Natural killer cell (primary cell): ENCODE data around the gene LRPAP1. TPM values are rescaled to one million over a fixed set of nuclear protein-coding genes. Genes with fewer than 3 reads are reported as not detected.

Source experiments
- ATAC-seq, 3 donors: fragments of 150-1000 bp in 2 of 3; fragments of 200-7000 bp in 1 of 3; cut with Tn5 transposase; 1 replicate in 1 of 3; 2 replicates in 2 of 3; pipeline ENCODE4 v1.10.0; 2021; ENCODE audit warnings: mild to moderate bottlenecking in 2 of 3, moderate library complexity in 2 of 3
- DNase-seq, 2 donors: peaks; one replicate each; pipeline versions ENCODE4 v3.0.0 to v3.0.0-alpha.2; 2013 to 2021; ENCODE audit warnings: mixed read lengths in 1 of 2
- H3K27ac ChIP-seq: one replicate; pipeline ENCODE4 v1.5.1; 2013; ENCODE audit warnings: mild to moderate bottlenecking, low read length
- H3K27me3 ChIP-seq: one replicate; pipeline ENCODE4 v1.6.1; 2013; ENCODE audit warnings: low read length; ENCODE audit not compliant: control insufficient read depth, insufficient read depth
- H3K36me3 ChIP-seq: one replicate; pipeline ENCODE4 v1.6.1; 2013; ENCODE audit warnings: low read length; ENCODE audit not compliant: control insufficient read depth, insufficient read depth
- H3K4me1 ChIP-seq: one replicate; pipeline ENCODE4 v1.6.1; 2013; ENCODE audit warnings: low read length; ENCODE audit not compliant: control insufficient read depth, insufficient read depth
- H3K4me3 ChIP-seq: one replicate; pipeline ENCODE4 v1.5.1; 2013; ENCODE audit warnings: low read length
- H3K9me3 ChIP-seq: one replicate; pipeline ENCODE4 v1.6.1; 2013; ENCODE audit warnings: low read length; ENCODE audit not compliant: control insufficient read depth, insufficient read depth
- H3K27ac Mint-ChIP-seq, 2 donors: one replicate each; pipeline ENCODE4 v1.8.0; 2022; ENCODE audit warnings: mild to moderate bottlenecking in 2 of 2, mixed read lengths in 2 of 2, moderate library complexity in 1 of 2
- H3K27me3 Mint-ChIP-seq, 2 donors: one replicate each; pipeline ENCODE4 v1.8.0; 2022; ENCODE audit warnings: low read depth in 2 of 2, mixed read lengths in 2 of 2
- H3K36me3 Mint-ChIP-seq: one replicate; pipeline ENCODE4 v1.8.0; 2022; ENCODE audit warnings: mixed read lengths
- H3K4me1 Mint-ChIP-seq, 2 donors: one replicate each; pipeline ENCODE4 v1.8.0; 2022; ENCODE audit warnings: mixed read lengths in 2 of 2
- H3K4me3 Mint-ChIP-seq: one replicate; pipeline ENCODE4 v1.8.0; 2022; ENCODE audit warnings: mild to moderate bottlenecking, moderate library complexity, mixed read lengths
- H3K9me3 Mint-ChIP-seq, 2 donors: one replicate each; pipeline ENCODE4 v1.8.0; 2022; ENCODE audit warnings: mixed read lengths in 2 of 2
- WGBS: methylation state at CpG from one replicate; pipeline ENCODE4 v1.1.7; 2013; ENCODE audit warnings: missing lambda C conversion rate; ENCODE audit not compliant: insufficient coverage; 5-methylcytosine and 5-hydroxymethylcytosine counted together
- intact Hi-C: fragments of 100-400 bp; cut with micrococcal nuclease; formaldehyde crosslinking; loops from one replicate; pipeline ENCODE4 v1.14.2; 2022
- total RNA-seq, 4 donors: library from RNA; stranded (reverse); fragments of 120-200 nt in 1 of 4; gene quantifications; one replicate each; pipeline versions ENCODE4 v1.2.3 to v1.2.4, GENCODE V29; 2013 to 2022
- TF ChIP-seq, protein P1 (sequence below): fragments of 200-600 bp; IDR thresholded peaks from one replicate; pipeline ENCODE4 v1.8.0; 2022; ENCODE audit warnings: antibody characterized with exemption

The LRPAP1 gene
- total RNA-seq, 3 donors from 2014 or later (not counting 1 experiment from before 2014, with no cell fraction given), result 85.4 to 93.4 (median 87.3) TPM

DNA sequence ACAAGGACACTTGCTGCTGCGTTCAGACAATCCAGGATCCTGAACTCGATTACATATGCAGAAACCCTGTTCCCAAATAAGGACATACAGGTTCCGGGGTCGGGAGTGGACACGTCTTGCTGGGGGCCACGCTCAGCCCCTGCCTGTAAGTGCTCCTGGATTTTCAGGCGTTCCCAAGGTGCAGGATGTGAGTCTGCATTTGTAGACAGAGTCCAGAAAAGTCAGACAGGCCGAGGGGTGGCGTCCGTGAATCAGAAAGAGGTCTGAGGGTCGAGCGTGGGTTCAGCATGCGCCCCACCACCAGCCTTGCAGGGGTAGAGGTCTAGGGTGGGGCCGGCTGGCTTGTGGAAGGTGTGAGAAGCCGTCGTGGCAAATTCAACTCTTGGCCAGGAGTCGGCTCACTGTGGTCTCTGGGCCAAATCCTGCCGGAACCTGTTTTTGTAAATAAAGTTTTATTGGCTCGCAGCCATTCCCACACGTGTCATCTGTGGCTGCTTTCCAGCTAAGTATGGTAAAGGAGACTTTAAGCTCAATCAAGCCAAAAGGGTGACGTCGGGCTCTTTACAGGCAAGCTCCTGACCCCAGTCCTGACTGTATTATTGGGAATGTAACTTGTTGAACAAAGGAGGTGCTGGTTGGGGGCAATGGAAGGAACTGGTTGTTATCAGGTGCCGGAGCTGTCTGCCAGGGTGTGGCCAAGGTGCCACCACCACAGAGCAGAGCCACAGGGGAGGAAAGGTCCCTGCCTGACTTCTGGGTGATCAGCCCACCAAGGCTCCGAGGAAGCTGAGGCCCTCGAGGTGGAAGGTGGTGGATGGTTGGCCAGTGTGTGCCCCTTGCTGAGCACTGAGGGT is 61.8 kb downstream of the LRPAP1 start:
- WGBS, result 86% methylated on average over 25 of the region's 25 CpGs
- TF ChIP-seq, protein P1, sequence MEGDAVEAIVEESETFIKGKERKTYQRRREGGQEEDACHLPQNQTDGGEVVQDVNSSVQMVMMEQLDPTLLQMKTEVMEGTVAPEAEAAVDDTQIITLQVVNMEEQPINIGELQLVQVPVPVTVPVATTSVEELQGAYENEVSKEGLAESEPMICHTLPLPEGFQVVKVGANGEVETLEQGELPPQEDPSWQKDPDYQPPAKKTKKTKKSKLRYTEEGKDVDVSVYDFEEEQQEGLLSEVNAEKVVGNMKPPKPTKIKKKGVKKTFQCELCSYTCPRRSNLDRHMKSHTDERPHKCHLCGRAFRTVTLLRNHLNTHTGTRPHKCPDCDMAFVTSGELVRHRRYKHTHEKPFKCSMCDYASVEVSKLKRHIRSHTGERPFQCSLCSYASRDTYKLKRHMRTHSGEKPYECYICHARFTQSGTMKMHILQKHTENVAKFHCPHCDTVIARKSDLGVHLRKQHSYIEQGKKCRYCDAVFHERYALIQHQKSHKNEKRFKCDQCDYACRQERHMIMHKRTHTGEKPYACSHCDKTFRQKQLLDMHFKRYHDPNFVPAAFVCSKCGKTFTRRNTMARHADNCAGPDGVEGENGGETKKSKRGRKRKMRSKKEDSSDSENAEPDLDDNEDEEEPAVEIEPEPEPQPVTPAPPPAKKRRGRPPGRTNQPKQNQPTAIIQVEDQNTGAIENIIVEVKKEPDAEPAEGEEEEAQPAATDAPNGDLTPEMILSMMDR, result no peak
- H3K27me3 Mint-ChIP-seq, result peaks cover 3 to 5% of the 10 kb centered on the region in 2 donors
- H3K36me3 Mint-ChIP-seq, result no peaks in the 10 kb centered on the region
- no peak for ATAC-seq
- H3K4me1 ChIP-seq, result no peaks in the 10 kb centered on the region
- DNase-seq, result no peak
- no peaks in the 10 kb centered on the region for H3K36me3 ChIP-seq
- no peaks in the 10 kb centered on the region for H3K27me3 ChIP-seq
- H3K4me3 ChIP-seq, result no peak overlapping the region
- H3K9me3 ChIP-seq, result no peaks in the 10 kb centered on the region
- no peak overlapping the region for H3K27ac ChIP-seq
- H3K27ac Mint-ChIP-seq, result no peak overlapping the region
- H3K4me3 Mint-ChIP-seq, result no peak overlapping the region
- no peaks in the 10 kb centered on the region for H3K4me1 Mint-ChIP-seq
- intact Hi-C loops, result no loop called here
- H3K9me3 Mint-ChIP-seq, result no peaks in the 10 kb centered on the region

DNA sequence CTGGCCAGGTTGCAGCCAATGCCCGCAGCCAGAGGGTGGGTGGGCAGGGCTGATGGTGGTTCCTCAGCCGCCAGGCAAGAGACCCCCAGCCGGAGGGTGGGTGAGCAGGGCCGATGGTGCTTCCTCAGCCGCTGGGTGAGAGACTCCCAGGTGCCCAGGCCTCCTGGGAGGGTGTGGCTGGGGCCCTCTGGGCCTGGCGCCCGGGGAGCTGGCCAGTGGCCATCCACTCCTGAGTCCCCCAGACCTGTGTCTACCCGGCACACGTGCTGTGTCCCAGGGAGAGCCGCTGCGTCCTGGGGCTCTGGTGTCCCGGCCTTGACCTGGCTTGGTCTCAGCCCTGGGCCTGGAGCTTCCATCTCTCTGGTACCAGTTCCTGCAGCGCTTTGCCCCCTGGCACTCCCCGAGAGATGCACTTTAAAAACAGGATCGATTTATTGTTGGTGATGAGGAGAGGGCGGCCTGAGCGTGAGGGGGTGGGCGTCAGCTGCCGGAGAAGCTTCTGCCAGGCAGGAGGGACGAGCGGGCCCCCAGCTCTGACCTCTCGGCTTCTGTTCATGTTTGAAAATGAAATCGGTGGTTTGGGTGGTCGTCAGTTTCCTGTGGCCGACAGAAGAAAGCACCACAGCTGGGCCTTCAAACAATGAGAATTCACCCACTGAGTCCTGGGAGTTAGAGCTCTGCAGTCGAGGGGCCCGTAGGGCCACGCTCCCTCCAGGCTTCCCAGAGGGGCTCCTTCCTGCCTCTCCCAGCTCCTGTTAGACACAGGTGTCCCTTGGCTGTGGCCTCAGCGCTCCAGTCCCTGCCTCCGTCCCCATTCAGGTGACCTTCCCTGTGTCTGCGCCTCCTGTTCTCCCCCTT is 62.6 kb downstream of the LRPAP1 start:
- H3K4me3 ChIP-seq, result no peak overlapping the region
- H3K4me3 Mint-ChIP-seq, result no peak overlapping the region
- H3K27ac ChIP-seq, result no peak overlapping the region
- H3K36me3 Mint-ChIP-seq, result no peaks in the 10 kb centered on the region
- ATAC-seq (no peak), DNase-seq (no peak)
- H3K4me1 Mint-ChIP-seq, result no peaks in the 10 kb centered on the region
- H3K9me3 Mint-ChIP-seq, result no peaks in the 10 kb centered on the region
- no peaks in the 10 kb centered on the region for H3K4me1 ChIP-seq
- H3K36me3 ChIP-seq, result no peaks in the 10 kb centered on the region
- H3K9me3 ChIP-seq, result no peaks in the 10 kb centered on the region
- H3K27me3 Mint-ChIP-seq, result peaks cover 5 to 6% of the 10 kb centered on the region in 2 donors
- WGBS, result 86% methylated on average over 31 of the region's 31 CpGs
- intact Hi-C loops, result no loop called here
- TF ChIP-seq, protein P1, result no peak
- H3K27me3 ChIP-seq, result no peaks in the 10 kb centered on the region
- no peak overlapping the region for H3K27ac Mint-ChIP-seq

DNA sequence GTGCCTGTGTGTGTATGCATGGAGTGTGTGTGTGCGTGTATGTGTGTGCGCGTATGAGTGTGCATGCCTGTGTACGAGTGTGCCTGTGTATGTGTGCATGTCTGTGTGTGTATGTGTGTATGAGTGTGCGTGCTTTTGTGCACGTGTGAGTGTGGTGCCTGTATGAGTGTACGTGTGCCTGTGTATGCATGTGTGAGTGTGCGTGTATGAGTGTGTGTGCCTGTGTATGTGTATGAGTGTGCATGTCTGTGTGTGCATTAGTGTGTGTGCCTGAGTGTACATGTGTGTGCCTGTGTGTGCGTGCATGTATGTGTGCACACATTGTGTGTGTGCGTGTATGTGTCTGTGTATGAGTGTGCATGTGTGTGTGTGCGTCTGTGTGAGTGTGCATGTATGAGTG is 63.4 kb downstream of the LRPAP1 start:
- Histone ChIP-seq H3K4me1 (peaks cover under 1% of the 10 kb centered on the region), H3K4me3 (no peak overlapping the region), H3K27ac (no peak overlapping the region), H3K36me3 (no peaks in the 10 kb centered on the region), H3K9me3 (no peaks in the 10 kb centered on the region), H3K27me3 (peaks cover 4% of the 10 kb centered on the region)
- no peak for DNase-seq
- no peak overlapping the region for H3K27ac Mint-ChIP-seq
- H3K4me3 Mint-ChIP-seq, result no peak overlapping the region
- H3K36me3 Mint-ChIP-seq, result no peaks in the 10 kb centered on the region
- H3K27me3 Mint-ChIP-seq, result peaks cover 5 to 11% of the 10 kb centered on the region in 2 donors
- WGBS, result 97% methylated on average over 11 of the region's 11 CpGs
- TF ChIP-seq, protein P1, result no peak
- no peaks in the 10 kb centered on the region for H3K4me1 Mint-ChIP-seq
- no peaks in the 10 kb centered on the region for H3K9me3 Mint-ChIP-seq
- intact Hi-C loops, result no loop called here
- ATAC-seq, result no peak
